Sciatic nerve (tissue), 2 donors: ENCODE data around the gene IGFBP2. TPM values are rescaled to one million over a fixed set of nuclear protein-coding genes. Genes with fewer than 3 reads are reported as not detected.
A peak's percentile ranks its signal among the peaks of the same experiment; 100 is the strongest.

ENCODE experiments used
- ATAC-seq: fragments of 200-7000 bp; cut with Tn5 transposase; one replicate; pipeline ENCODE4 v1.9.1; 2020; ENCODE audit warnings: mild to moderate bottlenecking, moderate library complexity
- DNase-seq: peaks from one replicate; pipeline ENCODE4 v3.0.0-alpha.2; 2020; ENCODE audit warnings: low spot score
- intact Hi-C: fragments of 100-400 bp; cut with DNase I; formaldehyde crosslinking; loops from one replicate; pipeline ENCODE4 v1.14.2; 2022
- total RNA-seq: library from RNA; stranded (reverse); fragmentation: NEBNext Ultra II Directional; extraction: Animal tissue kit (Norgen Biotek cat#: 25700); gene quantifications from one replicate; pipeline ENCODE4 v1.2.1, GENCODE V29; 2021
- donor health status: DM: no; HTN: no; CAD: no.
- donor health status: DM: no; HTN: no; CAD: no.

Gene IGFBP2
- total RNA-seq, 1 donor from 2014 or later = 40.2 TPM

DNA sequence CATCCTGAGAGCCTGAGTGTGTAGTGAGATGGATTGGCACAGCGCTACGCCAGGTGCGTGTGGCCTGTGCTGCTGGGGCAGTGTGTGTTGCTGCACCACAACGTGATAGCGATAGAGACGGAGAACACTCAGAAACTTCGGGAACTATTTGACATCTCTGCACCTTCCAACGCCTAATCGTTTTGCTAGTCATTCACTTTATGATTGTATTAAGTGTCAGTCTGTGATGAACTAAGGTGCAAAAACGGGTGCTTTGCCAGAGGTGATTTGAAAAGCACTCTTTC, 26.0 kb upstream of the IGFBP2 start:
- intact Hi-C loops = no loop called here
- ATAC-seq (no peak), DNase-seq (no peak)

DNA sequence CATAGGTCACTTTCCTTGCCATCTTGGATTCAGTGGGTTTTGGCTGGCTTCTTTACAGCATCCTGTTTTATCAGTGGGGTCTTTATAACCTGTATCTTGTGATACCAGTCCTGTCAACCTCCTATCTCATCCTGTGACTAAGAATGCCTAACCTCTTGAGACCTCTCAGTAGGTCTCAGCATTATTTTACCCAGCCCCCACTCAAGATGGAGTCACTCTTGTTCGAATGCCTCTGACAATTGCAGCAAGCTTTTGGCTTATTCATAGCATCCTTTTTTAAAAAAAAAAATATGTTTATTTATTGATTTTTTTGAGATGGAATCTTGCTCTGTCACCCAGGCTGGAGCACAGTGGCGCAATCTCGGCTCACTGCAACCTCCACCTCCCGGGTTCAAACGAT, 24.7 kb upstream of the IGFBP2 start:
- DNase-seq (no peak), ATAC-seq (no peak)
- intact Hi-C loops = no loop called here

DNA sequence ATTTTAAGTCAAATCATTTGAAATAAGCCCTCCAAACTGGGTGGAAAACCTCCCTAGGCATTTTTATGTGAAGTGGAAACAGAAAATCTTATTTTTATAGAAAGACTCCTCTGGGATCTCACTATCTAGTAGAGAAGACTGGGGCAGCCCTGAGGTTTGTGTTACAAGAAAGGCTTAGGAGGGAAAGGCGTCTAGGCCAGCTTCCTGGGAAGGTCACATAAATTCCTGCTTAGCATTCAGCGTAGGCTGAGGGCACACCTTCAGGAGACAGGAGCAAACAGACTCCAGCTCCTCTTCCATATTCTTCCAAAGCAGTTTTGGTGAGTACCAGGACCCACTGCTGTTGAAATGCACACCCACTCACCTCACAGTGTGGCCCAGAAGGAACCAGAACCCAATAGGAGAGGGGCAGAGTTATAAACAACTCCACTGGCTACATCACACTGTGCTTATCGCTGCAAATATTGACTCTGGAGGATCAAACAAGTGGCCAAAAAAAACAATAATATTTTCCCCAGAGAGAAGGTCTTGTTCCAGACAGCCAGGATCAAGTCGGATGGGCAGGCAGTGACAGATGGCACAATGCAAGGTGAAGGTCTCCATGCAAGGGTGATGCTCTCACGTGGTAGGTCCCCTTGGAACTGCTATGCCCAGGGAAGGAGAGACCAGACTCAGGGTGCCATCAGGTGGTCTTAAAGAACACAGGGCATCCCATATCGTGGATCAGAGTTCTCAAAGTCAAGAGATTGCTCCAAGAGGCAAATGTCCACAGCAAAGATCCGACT, 17.7 kb upstream of the IGFBP2 start:
- ATAC-seq = no peak
- no peak for DNase-seq
- intact Hi-C loops = no loop called here

DNA sequence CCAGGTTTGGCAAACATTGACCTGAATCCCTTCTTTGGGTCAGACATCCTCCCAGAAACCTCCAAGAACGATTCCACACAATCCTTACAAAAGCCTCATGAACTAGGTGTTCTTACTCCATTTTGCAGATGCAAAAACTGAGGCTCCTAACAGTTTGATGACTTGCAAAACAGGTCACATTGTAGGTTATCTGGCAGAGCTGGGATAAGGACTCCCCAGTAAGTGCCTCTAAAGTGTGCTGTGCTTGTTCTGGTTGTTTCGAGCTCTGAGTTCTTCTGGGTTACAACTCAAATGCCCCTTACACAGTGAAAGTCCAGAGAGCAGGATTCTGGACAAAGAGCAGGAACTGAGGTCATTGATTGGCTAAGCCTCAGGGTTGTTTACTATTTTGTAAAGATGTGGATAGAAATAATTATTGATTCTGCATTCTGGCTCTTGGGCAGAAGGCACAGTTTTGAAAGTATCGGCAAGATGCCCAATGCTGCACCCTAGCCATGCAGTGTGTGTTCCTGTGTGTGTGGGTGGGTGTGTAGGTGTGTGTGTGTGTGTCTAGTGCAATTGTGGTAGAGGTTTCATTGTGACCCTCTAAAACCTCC, 17.0 kb upstream of the IGFBP2 start:
- ATAC-seq = no peak
- intact Hi-C loops = no loop called here
- DNase-seq = no peak

DNA sequence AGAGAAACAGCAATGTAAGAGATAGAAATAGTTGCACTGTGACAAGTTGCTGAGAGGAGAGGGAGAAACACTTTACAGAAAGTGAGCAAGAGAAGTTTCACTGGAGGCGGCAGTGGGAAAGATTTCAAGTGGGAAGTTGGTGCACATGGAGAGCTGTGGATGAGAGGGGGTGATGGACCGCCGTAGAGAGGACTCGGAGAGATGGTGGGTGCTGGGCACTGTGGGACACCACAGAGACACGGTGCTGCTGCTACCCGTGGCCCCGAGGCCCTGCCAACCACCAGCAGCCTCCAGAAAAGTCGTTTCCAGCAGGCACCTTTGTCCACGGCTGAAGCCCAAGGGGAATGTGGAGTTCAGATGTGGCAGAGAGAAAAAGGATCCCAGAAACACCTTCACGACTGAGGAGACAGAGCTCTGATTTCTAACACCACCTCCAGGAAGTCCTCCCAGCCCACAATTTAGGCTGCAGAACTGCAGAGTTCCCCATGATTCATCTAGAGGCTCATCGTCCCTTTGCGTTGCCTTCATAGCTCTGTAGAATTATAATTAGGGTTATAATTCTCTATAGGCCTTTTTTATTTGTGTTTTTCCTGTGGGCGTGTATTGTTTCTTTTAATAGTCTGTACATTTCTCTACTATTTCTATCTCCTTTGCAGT, 15.9 kb upstream of the IGFBP2 start:
- intact Hi-C loops = no loop called here
- ATAC-seq (no peak), DNase-seq (no peak)

DNA sequence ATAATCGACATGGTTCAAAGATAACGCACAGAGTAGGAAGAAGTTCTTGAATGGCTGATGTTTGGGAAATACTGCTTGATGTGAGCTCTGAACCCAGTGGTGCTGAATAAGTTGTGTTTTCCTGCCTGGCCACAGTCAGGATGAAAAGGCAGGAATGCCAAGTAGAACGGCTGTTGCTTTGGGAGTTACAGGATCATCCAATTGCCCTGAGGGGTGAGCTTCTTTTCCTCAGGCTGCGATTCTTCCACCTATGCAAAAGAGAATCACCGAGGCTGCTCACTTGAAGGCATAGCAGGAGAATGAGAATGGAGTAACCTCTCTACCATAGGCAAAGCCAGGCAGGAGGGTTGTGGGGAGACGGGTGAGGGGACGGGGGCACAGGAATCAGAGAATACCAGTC, 14.4 kb upstream of the IGFBP2 start:
- ATAC-seq (no peak), DNase-seq (no peak)
- intact Hi-C loops = no loop called here

DNA sequence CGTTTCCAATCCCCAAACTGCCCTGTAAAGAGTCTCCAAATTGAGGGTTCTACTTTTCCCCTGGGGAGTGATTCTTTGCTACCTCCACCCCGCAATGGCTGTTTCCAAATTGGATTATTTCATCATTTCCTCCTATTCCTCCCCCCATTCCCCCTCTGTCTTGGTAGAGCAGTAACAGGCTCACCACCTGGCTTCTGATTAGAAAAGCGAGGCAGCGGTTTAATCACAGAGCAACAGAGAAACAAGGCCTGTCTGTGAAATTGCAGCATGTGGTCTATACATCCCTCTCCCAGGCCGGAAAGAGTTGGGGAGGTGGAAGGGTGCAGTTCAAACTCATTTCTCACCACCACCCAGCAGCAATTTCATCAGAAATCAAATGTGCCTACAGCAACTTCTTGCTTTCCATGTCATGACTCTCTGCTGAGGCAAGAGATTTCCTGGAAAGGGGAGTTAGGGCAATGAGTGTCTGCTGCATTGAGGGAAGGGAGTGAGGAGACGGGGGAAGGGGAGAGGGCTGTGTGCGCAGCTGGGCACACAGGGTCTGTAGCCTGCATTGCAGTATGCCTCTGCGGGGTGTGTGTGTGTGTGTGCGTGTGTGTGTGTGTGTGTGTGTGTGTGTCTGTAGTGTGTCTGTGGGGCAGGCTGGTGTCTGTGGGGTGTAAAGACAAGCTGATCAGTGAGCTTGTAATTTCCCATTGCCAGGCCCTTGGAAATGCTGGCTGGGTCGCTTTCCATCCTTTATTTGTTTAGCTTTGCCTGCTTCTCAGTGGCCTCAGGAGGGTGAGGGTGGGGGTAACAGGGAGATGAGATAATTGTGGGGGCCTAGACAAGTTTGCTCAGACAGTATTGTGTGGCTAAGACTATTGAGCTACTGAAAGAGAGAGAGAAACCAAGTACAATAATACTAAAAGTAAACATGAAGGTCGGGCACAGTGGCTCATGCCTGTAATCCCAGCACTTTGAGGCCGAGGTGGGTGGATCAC, 13.5 kb upstream of the IGFBP2 start:
- DNase-seq = no peak
- peak; percentile 48 for ATAC-seq
- intact Hi-C loops = no loop called here

DNA sequence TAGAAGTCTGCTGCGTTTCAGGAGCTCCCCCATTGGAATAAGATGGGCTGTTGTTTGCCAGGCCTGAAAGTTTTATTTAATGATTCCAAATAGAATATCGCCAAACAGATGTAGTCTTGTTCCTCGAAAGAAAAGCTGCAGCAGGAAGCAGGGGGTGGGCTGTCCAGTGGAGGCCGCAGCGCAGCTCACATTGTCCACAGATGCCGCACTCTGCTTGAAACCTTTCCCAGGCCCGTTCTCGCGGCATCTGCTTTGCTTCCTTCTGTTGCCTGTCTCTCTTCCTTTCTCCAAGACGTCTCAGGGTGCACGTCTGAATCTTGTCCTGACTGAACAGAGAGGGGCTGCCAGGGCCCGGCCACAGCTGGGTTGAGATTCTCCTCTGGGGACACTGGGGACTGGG, 12.4 kb upstream of the IGFBP2 start:
- intact Hi-C loops = no loop called here
- peak; percentile 58 for ATAC-seq
- DNase-seq = no peak

DNA sequence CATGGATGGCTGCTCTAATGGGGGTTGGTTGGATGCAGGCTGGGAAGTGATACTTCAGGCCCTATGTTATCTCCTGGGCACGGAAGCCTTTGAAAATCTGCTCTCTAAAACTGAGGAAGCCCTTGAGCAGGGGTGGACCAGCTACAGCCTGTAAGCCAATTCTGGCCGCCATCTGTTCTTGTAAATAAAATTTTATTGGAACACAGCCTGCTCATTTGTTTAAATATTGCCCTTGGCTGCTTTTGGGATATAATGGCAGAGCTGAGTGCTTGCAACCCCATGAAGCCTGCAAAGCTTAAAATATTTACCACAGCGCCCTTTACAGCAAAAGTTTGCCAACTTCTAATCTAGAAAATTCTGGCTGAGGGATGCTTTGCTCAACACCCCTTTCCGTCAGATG, 11.9 kb upstream of the IGFBP2 start:
- DNase-seq = no peak
- intact Hi-C loops = no loop called here
- ATAC-seq = peak; percentile 21

DNA sequence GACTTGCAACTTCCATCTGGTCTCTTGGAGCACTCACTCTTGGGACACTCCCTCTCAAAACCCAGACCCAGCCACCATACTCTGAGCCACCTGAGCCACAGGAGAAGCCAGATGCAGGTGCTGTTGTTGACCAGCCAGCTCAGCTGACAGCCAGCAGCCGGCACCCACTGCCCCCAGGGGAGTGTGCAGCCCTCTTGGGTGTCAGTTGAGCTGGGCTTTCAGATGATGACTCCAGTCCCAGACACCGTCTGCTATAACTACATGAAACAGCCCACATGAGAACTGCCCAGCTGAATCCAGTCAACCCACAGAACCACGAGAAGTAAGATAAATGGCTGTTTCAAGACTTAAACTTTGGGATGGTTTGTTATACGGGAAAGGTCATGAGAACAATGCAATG, 10.7 kb upstream of the IGFBP2 start:
- intact Hi-C loops = no loop called here
- DNase-seq = no peak
- ATAC-seq = no peak

DNA sequence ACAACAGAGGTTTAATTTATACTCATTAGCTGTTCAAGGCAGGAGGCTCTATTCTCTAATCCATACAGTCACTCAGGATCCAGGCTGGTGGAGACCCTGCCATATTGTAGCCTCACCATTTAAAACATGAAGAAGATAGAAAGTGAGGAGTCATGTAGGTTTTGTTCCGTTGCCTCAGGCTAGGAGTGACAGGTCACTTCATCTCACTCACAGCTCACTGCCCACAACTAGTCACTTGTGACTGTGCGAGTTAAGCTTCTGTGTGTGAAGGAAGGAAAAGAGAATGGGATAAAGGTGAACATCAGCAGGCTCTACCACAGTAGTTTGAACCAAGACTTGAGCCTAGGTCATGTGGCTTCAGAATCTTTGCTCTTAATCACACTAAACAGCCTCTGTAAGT, 9.0 kb upstream of the IGFBP2 start:
- intact Hi-C loops = no loop called here
- DNase-seq (no peak), ATAC-seq (no peak)

DNA sequence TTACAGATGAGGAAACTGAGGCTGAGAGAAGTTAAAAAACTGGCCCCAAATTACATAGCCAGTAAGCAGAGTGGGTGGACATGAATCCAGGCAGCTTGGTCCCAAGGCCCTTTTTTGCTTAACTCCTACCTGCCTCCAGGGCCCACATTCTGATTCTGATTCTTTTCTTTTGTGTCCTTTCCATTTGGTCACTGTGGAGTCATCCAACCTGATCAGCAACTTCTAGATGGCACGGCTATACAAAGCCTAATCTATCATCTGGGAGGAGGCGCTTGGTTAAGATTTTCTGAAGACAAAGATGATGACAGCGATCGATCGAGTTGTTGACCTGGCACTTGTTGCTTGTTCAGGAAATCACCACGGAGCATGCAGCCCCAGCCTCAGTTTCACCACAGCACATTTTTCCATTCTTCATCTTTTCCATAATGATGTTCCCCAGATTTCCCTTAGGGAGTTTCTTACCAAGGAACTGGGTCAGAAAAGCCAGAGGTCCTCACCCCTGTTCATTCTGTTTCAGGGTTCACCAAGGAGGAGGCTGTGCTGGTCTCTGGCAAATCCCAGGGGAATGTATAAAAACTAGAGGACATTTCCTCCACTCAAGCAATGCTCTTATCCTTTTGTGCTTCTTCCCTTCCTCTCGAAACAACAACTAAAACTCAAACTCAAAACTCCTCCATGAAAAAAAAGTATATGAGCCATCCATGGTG, 6.9 kb upstream of the IGFBP2 start:
- DNase-seq (no peak), ATAC-seq (no peak)
- intact Hi-C loops = loop anchor here (2.0 kb wide), 1 partner anchor 58 kb away; no protein-coding TSS in a partner anchor

DNA sequence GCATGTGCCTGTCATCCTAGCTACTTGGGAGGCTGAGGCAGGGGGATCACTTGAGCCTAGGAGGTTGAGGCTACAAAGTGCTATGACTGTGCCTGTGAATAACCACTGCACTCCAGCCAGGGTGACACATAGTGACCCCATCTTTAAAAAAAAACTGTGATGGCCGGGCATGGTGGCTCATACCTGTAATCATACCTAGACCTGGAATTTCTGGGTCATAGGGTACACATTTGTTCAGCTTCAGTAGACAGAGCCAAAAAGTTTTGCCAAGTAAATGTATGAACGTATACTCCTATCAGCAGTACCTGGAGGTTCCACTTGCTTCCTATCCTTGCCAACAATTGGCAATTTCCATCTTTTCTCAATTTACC, 6.4 kb upstream of the IGFBP2 start:
- intact Hi-C loops = loop anchor here (2.0 kb wide), 1 partner anchor 58 kb away; no protein-coding TSS in a partner anchor
- ATAC-seq = no peak
- no peak for DNase-seq

DNA sequence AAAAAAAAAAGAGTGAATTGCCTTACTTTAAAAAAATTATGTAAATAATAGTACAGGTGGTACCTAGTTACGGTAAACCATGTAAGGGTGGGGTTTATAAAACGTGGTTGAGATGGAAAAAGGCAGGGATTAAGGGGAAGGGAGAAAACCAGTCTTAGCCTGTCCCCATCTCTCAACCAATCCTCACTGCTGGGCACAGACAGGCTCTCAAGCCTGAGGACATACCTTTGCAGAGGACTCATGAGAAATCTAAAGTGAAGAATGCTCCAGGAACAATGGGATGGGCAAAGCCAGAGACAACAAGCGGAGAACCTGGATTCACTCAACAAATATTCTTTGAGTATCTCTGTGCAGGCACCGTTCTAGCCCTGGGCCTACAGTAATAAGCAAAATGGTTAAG, 3.4 kb upstream of the IGFBP2 start:
- no peak for DNase-seq
- ATAC-seq = no peak
- intact Hi-C loops = no loop called here

DNA sequence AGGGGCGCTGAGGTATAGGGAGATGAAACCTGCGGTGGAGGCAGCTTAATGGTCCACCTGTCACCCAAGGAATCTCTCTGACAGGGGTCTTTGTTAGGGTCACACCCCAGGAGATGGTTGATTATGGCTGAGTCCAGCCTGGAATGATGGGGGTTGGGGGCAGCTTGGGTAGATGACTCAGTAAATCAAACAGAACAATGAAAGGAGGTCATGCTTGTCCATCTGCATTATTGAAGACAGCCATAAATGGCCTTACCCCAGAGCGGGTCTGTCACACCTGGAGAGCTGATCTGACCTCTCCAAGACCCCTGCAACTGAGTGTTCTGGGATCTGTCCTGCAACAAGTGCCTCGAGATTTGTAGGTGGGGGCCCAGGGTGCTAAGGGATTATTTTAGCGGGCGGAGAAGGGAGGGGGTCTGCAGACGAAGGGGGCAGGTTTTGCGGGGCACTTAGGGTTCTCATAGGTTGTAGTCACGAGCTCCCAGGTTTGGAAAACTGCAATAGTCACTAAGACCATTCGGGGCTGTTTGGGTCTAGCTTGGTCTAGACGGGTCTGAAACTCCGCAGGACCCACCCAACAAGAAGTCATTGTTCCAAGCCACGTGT, 771 bp upstream of the IGFBP2 start:
- DNase-seq = no peak
- no peak for ATAC-seq
- intact Hi-C loops = no loop called here

DNA sequence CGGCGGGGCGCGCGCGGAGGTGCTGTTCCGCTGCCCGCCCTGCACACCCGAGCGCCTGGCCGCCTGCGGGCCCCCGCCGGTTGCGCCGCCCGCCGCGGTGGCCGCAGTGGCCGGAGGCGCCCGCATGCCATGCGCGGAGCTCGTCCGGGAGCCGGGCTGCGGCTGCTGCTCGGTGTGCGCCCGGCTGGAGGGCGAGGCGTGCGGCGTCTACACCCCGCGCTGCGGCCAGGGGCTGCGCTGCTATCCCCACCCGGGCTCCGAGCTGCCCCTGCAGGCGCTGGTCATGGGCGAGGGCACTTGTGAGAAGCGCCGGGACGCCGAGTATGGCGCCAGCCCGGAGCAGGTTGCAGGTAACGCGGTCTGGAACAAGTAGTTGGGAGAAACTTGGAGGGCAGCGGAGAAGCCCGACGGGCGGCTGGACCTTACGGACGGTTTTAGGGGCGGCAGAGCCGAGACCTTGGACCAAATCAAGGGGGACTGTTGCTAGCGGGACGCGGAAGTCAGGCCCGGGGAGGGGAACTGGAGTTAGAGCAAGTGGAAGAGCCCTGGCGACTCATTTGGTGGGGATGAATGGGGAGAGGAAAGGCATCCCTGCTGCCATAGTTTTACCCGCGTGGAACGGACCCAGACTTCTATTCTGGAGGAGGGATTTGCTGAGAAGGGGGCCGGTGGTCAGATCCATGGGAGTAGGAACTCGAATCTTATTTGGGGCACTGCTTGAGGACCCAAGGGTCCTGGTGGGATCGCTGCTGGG, 573 bp downstream of the IGFBP2 start:
- peak; percentile 19 for ATAC-seq
- intact Hi-C loops = no loop called here
- no peak for DNase-seq

DNA sequence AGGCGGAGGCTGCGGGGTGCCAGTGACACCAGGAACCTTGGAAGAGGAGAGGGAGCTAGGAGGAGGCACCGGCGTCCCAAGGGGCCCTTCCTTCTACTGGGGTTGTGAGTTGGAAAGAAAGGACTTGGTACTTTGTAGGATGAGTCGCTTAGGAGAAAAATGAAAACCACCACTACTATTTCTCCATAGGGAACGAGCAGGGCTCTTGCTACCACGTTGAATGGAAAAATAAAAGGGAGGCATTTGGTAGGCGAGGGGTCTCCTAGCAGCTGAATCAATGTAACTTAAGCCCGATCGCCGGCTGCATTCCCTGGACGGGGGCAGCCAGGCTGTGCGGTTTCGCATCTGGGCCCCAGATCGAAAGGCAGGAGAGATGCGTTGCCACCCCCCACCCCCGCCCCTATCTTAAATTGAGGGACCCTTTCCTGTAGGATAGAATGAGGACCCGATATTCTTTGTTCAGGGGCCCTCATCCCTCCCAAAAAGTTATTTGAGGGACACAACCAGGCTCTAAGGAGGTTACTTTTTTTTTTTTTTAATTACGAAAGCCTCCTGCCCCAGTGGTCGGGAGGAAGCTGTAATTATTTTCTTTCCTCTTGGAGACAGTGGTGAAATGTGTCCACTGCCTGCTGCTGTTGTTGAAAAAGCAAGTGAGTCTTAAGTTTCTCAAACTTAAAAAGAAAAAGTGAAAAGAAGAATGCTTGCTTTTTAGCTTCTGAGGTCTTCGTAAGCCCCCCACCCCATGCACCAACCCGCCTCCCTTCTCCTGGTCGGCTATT, 1.3 kb downstream of the IGFBP2 start:
- ATAC-seq (no peak), DNase-seq (no peak)
- intact Hi-C loops = no loop called here
